Stimulated activated naive B cell treated with anti-CD40 and anti-IgM and Interleukin-4, amounts not matched to agents 10 μg/mL and 1 μg/mL and 100 μg/mL, for 72 hours (primary cell): ENCODE data around the gene ATXN7L1.
A peak's percentile ranks its signal among the peaks of the same experiment; 100 is the strongest.

Experiments
- ATAC-seq, 2 donors: fragments of 150-1000 bp; cut with Tn5 transposase; replicated peaks; 2 replicates each; pipeline ENCODE4 v1.10.0; 2021; ENCODE audit warnings: moderate library complexity in 1 of 2
- DNase-seq: peaks from one replicate; pipeline ENCODE4 v3.0.0; 2021
- H3K27ac Mint-ChIP-seq: one replicate; pipeline ENCODE4 v1.8.0; 2022; ENCODE audit warnings: mild to moderate bottlenecking, mixed read lengths
- H3K27me3 Mint-ChIP-seq, 2 donors: one replicate each; pipeline ENCODE4 v1.8.0; 2022; ENCODE audit warnings: mixed read lengths in 2 of 2
- H3K36me3 Mint-ChIP-seq, 2 donors: one replicate each; pipeline ENCODE4 v1.8.0; 2022; ENCODE audit warnings: mixed read lengths in 2 of 2, mild to moderate bottlenecking in 1 of 2
- H3K4me1 Mint-ChIP-seq, 2 donors: one replicate each; pipeline ENCODE4 v1.8.0; 2022; ENCODE audit warnings: mixed read lengths in 2 of 2, mild to moderate bottlenecking in 1 of 2
- H3K4me3 Mint-ChIP-seq, 2 donors: one replicate each; pipeline ENCODE4 v1.8.0; 2022; ENCODE audit warnings: mild to moderate bottlenecking in 2 of 2, mixed read lengths in 2 of 2, moderate library complexity in 1 of 2
- H3K9me3 Mint-ChIP-seq, 2 donors: one replicate each; pipeline ENCODE4 v1.8.0; 2022; ENCODE audit warnings: mixed read lengths in 2 of 2, mild to moderate bottlenecking in 1 of 2

ATXN7L1 gene

GRCh38 chr7:105673367-105674084 lies 202.9 kb downstream of the ATXN7L1 start:
- peaks cover 43 to 62% of the 10 kb centered on the region in 2 donors for H3K4me1 Mint-ChIP-seq
- DNase-seq (no peak), ATAC-seq (no peak)
- H3K27me3 Mint-ChIP-seq, result no peaks in the 10 kb centered on the region
- peak overlapping the region; percentile 99 for H3K27ac Mint-ChIP-seq
- peaks cover 9 to 35% of the 10 kb centered on the region in 2 donors for H3K36me3 Mint-ChIP-seq
- no peaks in the 10 kb centered on the region for H3K9me3 Mint-ChIP-seq
- H3K4me3 Mint-ChIP-seq, result no peak overlapping the region

DNA sequence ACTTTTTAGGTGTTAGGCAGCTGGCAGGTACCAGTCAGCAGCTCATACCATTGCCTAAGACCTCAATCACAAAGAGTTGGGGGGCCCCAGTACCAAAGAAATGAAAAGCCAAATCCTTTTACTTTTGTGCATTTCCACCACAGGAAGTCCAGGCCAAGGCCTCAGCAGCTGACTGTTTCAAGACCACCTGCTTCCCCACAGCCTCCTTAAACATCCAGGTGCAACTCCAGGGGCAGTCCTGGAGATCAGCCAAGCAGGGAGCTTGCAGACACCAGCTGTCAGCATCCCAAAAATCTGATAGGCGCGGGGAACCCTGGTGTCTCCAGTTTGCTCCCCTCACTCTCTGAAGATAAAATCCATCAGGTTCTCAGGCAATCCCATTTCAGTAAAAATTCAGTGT lies 203.6 kb downstream of the ATXN7L1 start:
- no peaks in the 10 kb centered on the region for H3K9me3 Mint-ChIP-seq
- no peaks in the 10 kb centered on the region for H3K27me3 Mint-ChIP-seq
- H3K4me1 Mint-ChIP-seq, result peaks cover 40 to 55% of the 10 kb centered on the region in 2 donors
- DNase-seq, result no peak
- no peak for ATAC-seq
- no peak overlapping the region for H3K4me3 Mint-ChIP-seq
- peaks cover 9 to 33% of the 10 kb centered on the region in 2 donors for H3K36me3 Mint-ChIP-seq
- no peak overlapping the region for H3K27ac Mint-ChIP-seq

DNA sequence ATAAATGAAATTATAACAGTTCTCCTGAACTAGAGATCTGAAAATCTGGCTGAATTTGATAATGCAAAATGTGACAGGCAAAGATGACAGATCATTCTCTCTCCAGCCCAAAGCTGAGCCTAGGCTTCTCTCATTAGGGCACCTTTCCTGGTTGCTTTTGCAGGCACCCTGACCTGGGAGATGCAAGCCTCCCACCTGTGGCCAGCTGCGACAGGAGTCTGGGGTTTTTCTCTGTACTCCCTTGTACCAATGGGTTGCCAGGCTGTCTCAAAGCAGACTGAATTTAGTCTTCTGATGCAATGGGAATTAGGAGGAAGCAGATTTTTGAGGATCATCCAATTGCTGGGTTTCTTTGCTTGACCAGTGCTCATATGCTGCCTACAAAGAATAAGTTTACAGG lies 210.1 kb downstream of the ATXN7L1 start:
- ATAC-seq (no peak), DNase-seq (no peak)
- Mint-ChIP-seq H3K9me3 (no peaks in the 10 kb centered on the region), H3K4me1 (peaks cover 11 to 19% of the 10 kb centered on the region in 2 donors), H3K36me3 (peaks cover 20 to 54% of the 10 kb centered on the region in 2 donors), H3K27me3 (no peaks in the 10 kb centered on the region), H3K27ac (no peak overlapping the region), H3K4me3 (no peak overlapping the region)

DNA sequence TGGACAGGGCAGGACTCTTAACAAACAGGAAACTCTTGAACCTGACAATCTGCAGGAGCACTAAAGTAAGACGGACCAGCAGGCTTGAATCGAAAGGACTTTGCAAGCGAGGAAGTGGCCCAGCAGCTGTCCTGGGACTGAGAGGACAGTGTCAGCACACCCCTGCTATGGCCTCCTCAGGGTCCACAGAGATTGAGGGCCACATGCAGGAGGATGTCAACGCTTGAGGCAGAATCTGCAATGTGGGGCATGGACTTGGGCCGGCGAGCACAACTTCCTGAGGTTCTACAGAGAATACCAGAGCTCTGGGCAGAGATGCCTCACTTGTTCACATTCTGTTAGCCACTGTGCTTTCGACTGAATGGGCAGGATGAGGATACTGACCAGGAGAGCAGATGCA lies 210.7 kb downstream of the ATXN7L1 start:
- ATAC-seq, result no peak
- Mint-ChIP-seq H3K27ac (no peak overlapping the region), H3K36me3 (peaks cover 26 to 59% of the 10 kb centered on the region in 2 donors), H3K9me3 (no peaks in the 10 kb centered on the region), H3K4me3 (no peak overlapping the region), H3K27me3 (no peaks in the 10 kb centered on the region), H3K4me1 (peaks cover 11 to 19% of the 10 kb centered on the region in 2 donors)
- no peak for DNase-seq

DNA sequence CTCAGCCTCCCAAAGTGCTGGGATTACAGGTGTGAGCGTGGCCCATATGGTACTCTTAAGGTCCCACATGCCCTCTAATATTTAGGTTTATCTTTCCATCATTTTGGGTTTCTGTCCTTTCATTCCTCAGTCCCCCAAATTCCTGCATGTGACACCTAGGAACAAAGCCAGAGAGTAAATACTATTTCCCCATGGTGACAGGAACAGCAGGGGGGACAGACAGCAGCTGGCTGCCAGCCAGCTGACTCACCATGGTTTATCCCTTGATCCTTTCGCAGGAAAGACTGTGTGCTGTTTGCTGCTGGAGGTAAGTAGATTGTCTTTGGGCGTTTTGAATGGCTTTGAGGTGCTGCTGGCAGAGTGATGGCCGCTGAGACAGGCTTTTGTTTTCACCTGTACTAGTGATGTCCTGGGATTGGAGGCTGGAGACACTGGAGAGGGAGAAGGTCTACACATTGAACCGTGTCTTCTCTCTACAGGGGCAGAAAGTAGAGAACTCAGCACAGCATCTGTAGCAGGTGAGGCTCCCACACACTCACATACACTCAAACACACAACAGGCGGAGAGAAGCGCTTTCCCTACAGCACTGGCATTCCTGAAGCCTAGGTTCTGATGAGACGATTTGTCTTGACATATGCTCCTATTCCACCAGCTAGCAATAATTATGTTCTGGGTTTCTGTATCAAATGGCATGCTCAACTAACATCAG lies 211.4 kb downstream of the ATXN7L1 start:
- Mint-ChIP-seq H3K27ac (peak overlapping the region; percentile 6), H3K4me1 (peaks cover 14 to 24% of the 10 kb centered on the region in 2 donors), H3K4me3 (no peak overlapping the region), H3K36me3 (peaks cover 32 to 60% of the 10 kb centered on the region in 2 donors), H3K9me3 (no peaks in the 10 kb centered on the region), H3K27me3 (no peaks in the 10 kb centered on the region)
- DNase-seq (no peak), ATAC-seq (no peak)

GRCh38 chr7:105662998-105663397 lies 213.4 kb downstream of the ATXN7L1 start:
- no peak overlapping the region for H3K4me3 Mint-ChIP-seq
- H3K9me3 Mint-ChIP-seq, result no peaks in the 10 kb centered on the region
- no peak for ATAC-seq
- DNase-seq, result no peak
- no peaks in the 10 kb centered on the region for H3K27me3 Mint-ChIP-seq
- H3K36me3 Mint-ChIP-seq, result peaks cover 37 to 65% of the 10 kb centered on the region in 2 donors
- no peak overlapping the region for H3K27ac Mint-ChIP-seq
- H3K4me1 Mint-ChIP-seq, result peaks cover 15 to 25% of the 10 kb centered on the region in 2 donors

- Mint-ChIP-seq H3K4me1 (peaks cover 13 to 26% of the 10 kb centered on the region in 2 donors), H3K9me3 (no peaks in the 10 kb centered on the region), H3K27ac (no peak overlapping the region), H3K4me3 (no peak overlapping the region), H3K27me3 (no peaks in the 10 kb centered on the region), H3K36me3 (peaks cover 38 to 64% of the 10 kb centered on the region in 2 donors)
- DNase-seq, result no peak
- no peak for ATAC-seq
Observed at GRCh38 chr7:105661625-105662024, 214.8 kb downstream of the ATXN7L1 start.

DNA sequence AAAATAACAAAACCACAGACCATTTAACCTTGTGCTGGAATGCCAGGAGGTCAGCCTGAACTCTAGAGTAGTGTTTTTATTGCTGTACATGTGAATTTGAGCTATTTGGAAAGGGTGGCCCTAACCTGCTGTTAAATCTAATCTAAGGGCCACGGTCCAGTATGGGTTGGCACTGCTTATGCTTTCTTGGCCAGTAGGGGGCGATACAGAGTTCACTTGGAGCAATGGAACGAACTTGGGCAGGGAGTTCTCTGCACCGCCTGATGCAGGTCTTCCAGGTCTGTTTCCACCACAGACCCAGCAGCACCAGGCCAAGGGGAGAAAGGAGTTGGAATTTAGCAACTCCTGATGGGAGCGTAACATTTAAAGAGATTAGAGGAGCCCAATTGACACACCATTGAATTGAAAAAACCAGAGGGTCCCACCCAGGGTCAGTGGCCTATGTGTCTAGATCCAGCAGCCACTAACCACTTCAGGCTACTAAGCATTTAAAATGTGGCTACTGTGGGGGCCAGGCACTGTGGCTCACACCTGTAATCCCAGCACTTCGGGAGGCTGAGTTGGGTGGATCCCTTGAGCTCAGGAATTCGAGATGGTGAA lies 219.4 kb downstream of the ATXN7L1 start:
- no peak overlapping the region for H3K4me3 Mint-ChIP-seq
- peaks cover 35 to 60% of the 10 kb centered on the region in 2 donors for H3K36me3 Mint-ChIP-seq
- ATAC-seq (peak; percentile 72 to 73), DNase-seq (peak; percentile 39)
- H3K9me3 Mint-ChIP-seq, result no peaks in the 10 kb centered on the region
- H3K27ac Mint-ChIP-seq, result no peak overlapping the region
- H3K27me3 Mint-ChIP-seq, result no peaks in the 10 kb centered on the region
- peaks cover 6 to 12% of the 10 kb centered on the region in 2 donors for H3K4me1 Mint-ChIP-seq

GRCh38 chr7:105655500-105656380 lies 220.7 kb downstream of the ATXN7L1 start:
- Mint-ChIP-seq H3K4me1 (peaks cover 6 to 12% of the 10 kb centered on the region in 2 donors), H3K27me3 (no peaks in the 10 kb centered on the region), H3K27ac (no peak overlapping the region), H3K36me3 (peaks cover 29 to 54% of the 10 kb centered on the region in 2 donors), H3K9me3 (no peaks in the 10 kb centered on the region), H3K4me3 (no peak overlapping the region)
- no peak for DNase-seq
- ATAC-seq, result no peak

DNA sequence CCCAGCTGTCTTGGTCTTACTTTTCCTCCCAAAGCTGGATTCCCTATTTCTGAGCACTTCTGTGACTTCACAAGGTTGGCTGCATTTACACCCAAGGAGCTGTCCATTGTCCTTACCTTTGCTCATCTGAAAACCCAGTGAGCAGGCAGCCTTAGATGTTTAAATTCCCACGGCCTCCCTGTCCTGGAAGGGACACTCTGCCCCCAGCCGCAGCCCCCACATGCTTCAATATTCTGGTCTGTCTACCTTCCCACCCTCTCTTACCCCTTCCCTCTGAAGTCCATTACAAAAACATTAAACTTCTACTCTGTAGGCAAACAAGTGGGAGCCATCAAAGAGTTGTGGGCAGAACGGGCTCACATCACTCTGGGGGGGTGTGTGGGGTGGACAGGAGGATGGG lies 221.3 kb downstream of the ATXN7L1 start:
- no peaks in the 10 kb centered on the region for H3K9me3 Mint-ChIP-seq
- no peak overlapping the region for H3K4me3 Mint-ChIP-seq
- no peaks in the 10 kb centered on the region for H3K27me3 Mint-ChIP-seq
- ATAC-seq (no peak), DNase-seq (no peak)
- H3K4me1 Mint-ChIP-seq, result peaks cover 4 to 9% of the 10 kb centered on the region in 2 donors
- H3K27ac Mint-ChIP-seq, result no peak overlapping the region
- H3K36me3 Mint-ChIP-seq, result peaks cover 23 to 57% of the 10 kb centered on the region in 2 donors

DNA sequence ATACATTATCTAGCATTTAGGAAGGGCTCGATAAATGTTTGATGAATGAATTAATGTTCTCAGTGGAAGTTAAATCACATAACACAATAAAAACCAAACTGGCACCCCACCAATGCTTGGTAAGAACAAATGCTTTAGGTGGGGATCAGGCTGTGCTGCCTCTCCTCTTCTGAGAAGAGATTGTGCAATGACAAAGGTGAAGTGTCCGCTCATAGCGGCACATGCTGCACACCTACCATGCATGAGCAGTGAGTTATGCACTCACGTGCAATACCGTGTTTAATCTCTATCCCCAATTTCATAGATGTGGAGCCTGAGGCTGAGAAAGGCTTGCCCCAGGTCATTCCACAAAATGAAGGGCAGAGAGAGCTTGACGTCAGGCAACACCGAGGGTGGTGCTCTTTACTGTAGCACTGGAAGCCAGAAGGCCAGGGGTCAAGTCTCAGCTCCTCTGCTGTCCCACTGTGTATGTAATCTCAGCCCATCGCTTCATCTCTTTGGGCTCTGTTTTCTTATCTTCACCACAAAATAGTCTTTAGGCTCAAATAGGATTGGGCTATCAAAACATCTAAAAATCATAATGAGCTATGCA lies 222.2 kb downstream of the ATXN7L1 start:
- H3K36me3 Mint-ChIP-seq, result peaks cover 21 to 53% of the 10 kb centered on the region in 2 donors
- ATAC-seq, result no peak
- H3K9me3 Mint-ChIP-seq, result no peaks in the 10 kb centered on the region
- H3K4me1 Mint-ChIP-seq, result peaks cover 5 to 10% of the 10 kb centered on the region in 2 donors
- no peak overlapping the region for H3K27ac Mint-ChIP-seq
- no peak overlapping the region for H3K4me3 Mint-ChIP-seq
- H3K27me3 Mint-ChIP-seq, result no peaks in the 10 kb centered on the region
- no peak for DNase-seq

- ATAC-seq (no peak), DNase-seq (no peak)
- Mint-ChIP-seq H3K27me3 (no peaks in the 10 kb centered on the region), H3K36me3 (peaks cover 28 to 57% of the 10 kb centered on the region in 2 donors), H3K4me1 (peaks cover 11 to 16% of the 10 kb centered on the region in 2 donors), H3K27ac (no peak overlapping the region), H3K4me3 (no peak overlapping the region), H3K9me3 (no peaks in the 10 kb centered on the region)
Observed at GRCh38 chr7:105653441-105654005, 222.9 kb downstream of the ATXN7L1 start.

GRCh38 chr7:105652359-105652993 lies 223.9 kb downstream of the ATXN7L1 start:
- H3K27ac Mint-ChIP-seq, result no peak overlapping the region
- H3K4me3 Mint-ChIP-seq, result no peak overlapping the region
- H3K36me3 Mint-ChIP-seq, result peaks cover 28 to 67% of the 10 kb centered on the region in 2 donors
- DNase-seq (peak; percentile 50), ATAC-seq (peak; percentile 92 to 95)
- H3K27me3 Mint-ChIP-seq, result no peaks in the 10 kb centered on the region
- no peaks in the 10 kb centered on the region for H3K9me3 Mint-ChIP-seq
- peaks cover 11 to 23% of the 10 kb centered on the region in 2 donors for H3K4me1 Mint-ChIP-seq
